Measurements from ENCODE around the gene VCL. TPM values are rescaled to one million over a fixed set of nuclear protein-coding genes. Genes with fewer than 3 reads are reported as not detected.
"Not testable (repeated sequence)": the region's sequence is repeated elsewhere in the genome, so short reads cannot be mapped to it uniquely, and the experiment has no call there.

VCL gene
- total RNA-seq, 1 donor from 2014 or later: 238 TPM

- ATAC-seq (peak; percentile 47), DNase-seq (peak; percentile 67)
- intact Hi-C loops (cut with micrococcal nuclease): no loop called here
Measured at GRCh38 chr10:73998929-73999691, 1.2 kb downstream of the VCL start.

- ATAC-seq (peak; percentile 5), DNase-seq (no peak)
- intact Hi-C loops (cut with micrococcal nuclease): loop anchor here (10.0 kb wide), 1 partner anchor 75 kb away; no protein-coding TSS in a partner anchor
Measured at GRCh38 chr10:73999703-74000102, 1.8 kb downstream of the VCL start.

- not testable (repeated sequence) for DNase-seq, ATAC-seq
- intact Hi-C loops (cut with micrococcal nuclease): loop anchor here (10.0 kb wide), 1 partner anchor 75 kb away; no protein-coding TSS in a partner anchor
Measured at GRCh38 chr10:74000244-74000643, 2.3 kb downstream of the VCL start.

- ATAC-seq (no peak), DNase-seq (no peak)
- intact Hi-C loops (cut with micrococcal nuclease): loop anchor here (10.0 kb wide), 1 partner anchor 74 kb away; no protein-coding TSS in a partner anchor
Measured at GRCh38 chr10:74000892-74001669, 3.2 kb downstream of the VCL start.

- ATAC-seq (no peak), DNase-seq (no peak)
- intact Hi-C loops (cut with micrococcal nuclease): loop anchor here (10.0 kb wide), 1 partner anchor 69 kb away; no protein-coding TSS in a partner anchor
Measured at GRCh38 chr10:74006269-74006668, 8.4 kb downstream of the VCL start.

GRCh38 chr10:74008212-74008731, 10.4 kb downstream of the VCL start:
- no peak for DNase-seq
- intact Hi-C loops (cut with micrococcal nuclease): loop anchor here (10.0 kb wide), 1 partner anchor 67 kb away; no protein-coding TSS in a partner anchor
- ATAC-seq: no peak

GRCh38 chr10:74011017-74011416, 13.1 kb downstream of the VCL start:
- intact Hi-C loops (cut with micrococcal nuclease): no loop called here
- DNase-seq (no peak), ATAC-seq (no peak)

GRCh38 chr10:74011770-74012169, 13.9 kb downstream of the VCL start:
- intact Hi-C loops (cut with micrococcal nuclease): no loop called here
- DNase-seq (no peak), ATAC-seq (peak; percentile 39)

- intact Hi-C loops (cut with micrococcal nuclease): no loop called here
- DNase-seq (no peak), ATAC-seq (no peak)
Measured at GRCh38 chr10:74012480-74012879, 14.6 kb downstream of the VCL start.

- ATAC-seq (no peak), DNase-seq (no peak)
- intact Hi-C loops (cut with micrococcal nuclease): no loop called here
Measured at GRCh38 chr10:74013004-74013403, 15.1 kb downstream of the VCL start.

GRCh38 chr10:74014574-74014973, 16.7 kb downstream of the VCL start:
- intact Hi-C loops (cut with micrococcal nuclease); ATAC-seq; DNase-seq: not testable (repeated sequence)

GRCh38 chr10:74018241-74018640, 20.3 kb downstream of the VCL start:
- intact Hi-C loops (cut with micrococcal nuclease): no loop called here
- peak; percentile 17 for ATAC-seq
- DNase-seq: no peak

GRCh38 chr10:74021248-74022055, 23.5 kb downstream of the VCL start:
- no peak for ATAC-seq
- DNase-seq: no peak
- intact Hi-C loops (cut with micrococcal nuclease): no loop called here

- intact Hi-C loops (cut with micrococcal nuclease): no loop called here
- ATAC-seq (no peak), DNase-seq (no peak)
Measured at GRCh38 chr10:74022926-74023629, 25.2 kb downstream of the VCL start.

GRCh38 chr10:74024600-74024999, 26.7 kb downstream of the VCL start:
- intact Hi-C loops (cut with micrococcal nuclease): no loop called here
- ATAC-seq (no peak), DNase-seq (no peak)

GRCh38 chr10:74025380-74025978, 27.6 kb downstream of the VCL start:
- ATAC-seq (no peak), DNase-seq (no peak)
- intact Hi-C loops (cut with micrococcal nuclease): no loop called here

- ATAC-seq: peak; percentile 8
- no peak for DNase-seq
- intact Hi-C loops (cut with micrococcal nuclease): no loop called here
Measured at GRCh38 chr10:74026428-74027015, 28.6 kb downstream of the VCL start.

- intact Hi-C loops (cut with micrococcal nuclease): no loop called here
- ATAC-seq (no peak), DNase-seq (no peak)
Measured at GRCh38 chr10:74027702-74028101, 29.8 kb downstream of the VCL start.

Measured in left ventricle myocardium superior (tissue), 1 donor.